Fibroblast of mammary gland (primary cell): ENCODE data around the gene NCF2.

ENCODE experiments used
- DNase-seq: peaks from one replicate; pipeline ENCODE4 v3.0.0-alpha.2; 2010; ENCODE audit warnings: low read depth
- H3K4me3 ChIP-seq: 2 replicates; pipeline ENCODE4 v1.5.1; 2011; ENCODE audit warnings: low read depth, mild to moderate bottlenecking, low read length, moderate library complexity; ENCODE audit not compliant: control insufficient read depth
- TF ChIP-seq, protein P1 (sequence below): conservative IDR thresholded peaks from 2 replicates; pipeline ENCODE4 v1.5.1; 2011; ENCODE audit warnings: low read depth, low read length, inconsistent platforms; ENCODE audit not compliant: control insufficient read depth, insufficient read depth

The NCF2 gene

DNA sequence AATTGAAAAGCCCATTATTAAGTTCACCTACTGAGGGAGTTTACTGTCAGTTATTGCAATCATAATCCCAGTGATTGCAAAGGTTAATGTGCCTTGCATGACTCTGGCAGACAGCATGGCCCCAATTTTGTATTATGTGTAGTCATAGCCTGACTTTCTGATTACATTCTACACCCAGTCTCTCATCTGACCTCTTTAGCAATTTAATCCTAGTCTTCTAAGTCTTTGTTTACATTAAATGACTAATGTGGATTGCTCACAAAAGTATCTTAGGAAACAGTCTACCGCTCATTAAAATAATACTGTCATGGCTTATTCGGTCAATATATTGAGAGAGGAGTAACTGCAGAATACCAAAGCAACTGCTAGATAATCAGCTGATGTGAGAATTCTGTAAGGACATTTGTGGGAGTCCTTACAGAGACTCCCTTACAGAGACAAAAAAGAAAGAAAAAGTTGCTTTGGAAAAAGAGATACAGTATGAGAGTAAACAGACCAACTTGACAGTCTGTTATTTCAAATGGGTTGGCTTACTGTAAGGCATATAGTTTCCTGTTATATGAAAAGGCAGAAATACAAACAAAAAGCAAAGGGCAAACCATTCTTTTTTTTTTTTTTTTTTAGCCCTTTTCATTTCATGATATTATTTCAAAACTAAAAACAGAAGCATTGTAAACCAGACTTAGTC is 75.1 kb downstream of the NCF2 start:
- H3K4me3 ChIP-seq: no peak overlapping the region
- TF ChIP-seq, protein P1, sequence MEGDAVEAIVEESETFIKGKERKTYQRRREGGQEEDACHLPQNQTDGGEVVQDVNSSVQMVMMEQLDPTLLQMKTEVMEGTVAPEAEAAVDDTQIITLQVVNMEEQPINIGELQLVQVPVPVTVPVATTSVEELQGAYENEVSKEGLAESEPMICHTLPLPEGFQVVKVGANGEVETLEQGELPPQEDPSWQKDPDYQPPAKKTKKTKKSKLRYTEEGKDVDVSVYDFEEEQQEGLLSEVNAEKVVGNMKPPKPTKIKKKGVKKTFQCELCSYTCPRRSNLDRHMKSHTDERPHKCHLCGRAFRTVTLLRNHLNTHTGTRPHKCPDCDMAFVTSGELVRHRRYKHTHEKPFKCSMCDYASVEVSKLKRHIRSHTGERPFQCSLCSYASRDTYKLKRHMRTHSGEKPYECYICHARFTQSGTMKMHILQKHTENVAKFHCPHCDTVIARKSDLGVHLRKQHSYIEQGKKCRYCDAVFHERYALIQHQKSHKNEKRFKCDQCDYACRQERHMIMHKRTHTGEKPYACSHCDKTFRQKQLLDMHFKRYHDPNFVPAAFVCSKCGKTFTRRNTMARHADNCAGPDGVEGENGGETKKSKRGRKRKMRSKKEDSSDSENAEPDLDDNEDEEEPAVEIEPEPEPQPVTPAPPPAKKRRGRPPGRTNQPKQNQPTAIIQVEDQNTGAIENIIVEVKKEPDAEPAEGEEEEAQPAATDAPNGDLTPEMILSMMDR: no peak
- DNase-seq: peak; percentile 90

DNA sequence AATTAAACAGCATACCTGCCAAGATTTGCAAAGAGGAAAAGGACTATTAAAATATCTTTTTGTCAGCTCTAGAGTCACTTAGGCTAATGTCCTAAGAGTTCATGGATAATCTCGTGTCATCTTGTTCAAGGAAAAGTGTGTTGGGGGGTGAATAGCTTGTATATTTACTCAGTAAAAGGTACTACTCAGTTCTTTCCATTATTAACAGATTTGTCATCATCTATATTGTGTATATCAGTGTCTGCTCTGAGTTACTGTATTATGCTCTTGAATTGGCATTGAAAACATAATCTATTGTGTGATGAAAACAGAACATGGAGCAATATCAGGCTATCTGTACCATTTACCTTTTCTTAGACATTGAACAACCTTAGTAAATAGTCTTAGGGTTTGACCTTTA is 76.0 kb downstream of the NCF2 start:
- H3K4me3 ChIP-seq: no peak overlapping the region
- DNase-seq: no peak
- TF ChIP-seq, protein P1: no peak

DNA sequence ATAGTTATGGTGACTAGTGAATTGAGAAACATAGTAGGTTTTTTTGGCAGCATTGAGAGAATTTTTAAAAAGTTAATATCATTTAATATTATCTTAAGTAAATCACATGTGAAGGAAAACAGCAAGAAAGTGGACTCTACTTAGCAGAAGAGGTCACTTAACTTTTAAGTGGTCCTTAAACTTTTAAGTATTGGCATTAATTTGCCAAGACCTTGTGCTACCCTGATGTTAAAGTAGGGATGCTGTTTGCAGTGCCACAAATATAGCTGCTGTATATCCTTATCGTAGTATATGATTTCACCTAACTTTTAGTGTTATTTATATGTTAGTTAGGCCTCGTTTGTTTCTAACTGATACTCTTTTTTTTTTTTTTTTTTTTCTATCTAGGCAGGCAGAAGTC is 77.8 kb downstream of the NCF2 start:
- TF ChIP-seq, protein P1: no peak
- DNase-seq: no peak
- no peak overlapping the region for H3K4me3 ChIP-seq

DNA sequence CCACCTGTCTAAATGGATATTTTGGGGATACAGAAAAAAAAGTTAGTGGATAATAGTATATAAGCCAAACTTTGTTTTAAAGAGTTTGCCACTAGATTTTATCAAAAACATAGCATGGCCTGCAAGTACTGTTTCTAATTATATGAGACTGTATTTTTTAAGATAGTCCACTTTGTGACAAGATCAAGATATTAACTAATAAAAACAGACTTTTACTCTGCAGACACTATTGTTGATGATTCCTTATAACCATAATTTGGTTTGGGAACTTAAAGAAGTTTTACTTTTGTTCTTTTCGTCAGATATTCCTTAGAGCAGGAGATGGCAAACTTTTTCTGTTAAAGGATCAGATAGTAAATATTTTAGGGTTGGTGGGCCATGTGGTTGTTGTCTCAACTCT is 81.6 kb downstream of the NCF2 start:
- DNase-seq: no peak
- no peak overlapping the region for H3K4me3 ChIP-seq
- TF ChIP-seq, protein P1: no peak

DNA sequence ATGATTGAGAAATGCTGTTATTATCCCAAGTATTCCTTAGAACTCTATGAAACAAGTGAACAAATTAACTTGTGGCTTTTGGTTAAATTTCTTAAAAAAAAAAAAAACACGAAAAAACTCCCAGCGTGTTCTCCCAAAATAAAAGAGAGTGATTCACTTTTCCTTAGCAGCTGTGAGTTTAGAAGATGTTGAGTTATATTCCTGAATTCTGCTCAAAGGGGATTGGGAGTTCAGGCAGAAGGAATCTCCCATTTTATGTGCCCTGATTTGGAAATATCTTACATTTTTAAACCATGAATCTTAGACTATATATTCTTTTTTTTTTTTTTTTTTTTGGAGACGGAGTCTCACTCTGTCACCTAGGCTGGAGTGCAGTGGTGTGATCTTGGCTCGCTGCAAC is 83.7 kb downstream of the NCF2 start:
- DNase-seq: peak; percentile 23
- TF ChIP-seq, protein P1: no peak
- no peak overlapping the region for H3K4me3 ChIP-seq
